HT-29 (cell line): ENCODE data around the gene ANXA2R. TPM values are rescaled to one million over a fixed set of nuclear protein-coding genes. Genes with fewer than 3 reads are reported as not detected.
A peak's percentile ranks its signal among the peaks of the same experiment; 100 is the strongest.

ENCODE experiments used
- DNase-seq: peaks from one replicate; pipeline ENCODE4 v3.0.0-alpha.2; 2015; ENCODE audit warnings: low spot score
- total RNA-seq: library from RNA; depleted of rRNA; stranded (reverse); fragments of >200 nt; shearing (Covaris generic); gene quantifications from 2 replicates; pipeline ENCODE4 v1.2.3, GENCODE V29; 2014; rRNA removed

Gene ANXA2R
- total RNA-seq, 1 experiment from 2014 or later = 21.1 TPM

DNA sequence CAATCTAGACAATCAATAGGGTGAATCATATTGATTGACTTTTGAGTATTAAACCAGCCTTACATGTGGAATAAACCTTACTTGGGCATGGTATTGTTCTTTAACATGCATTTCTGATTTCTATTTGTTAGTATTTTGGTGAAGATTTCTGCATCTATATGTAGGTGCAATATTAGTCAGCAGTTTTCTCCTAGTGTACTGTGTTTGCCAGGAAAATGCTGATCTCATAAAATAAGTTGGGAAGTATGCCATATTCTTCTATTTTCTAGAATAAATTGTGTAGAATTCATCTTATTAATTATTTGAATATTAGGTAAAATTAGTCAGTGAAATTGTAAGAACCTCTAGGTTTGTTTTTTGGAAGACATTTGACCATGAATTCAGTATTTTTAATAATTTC is 38.4 kb downstream of the ANXA2R start:
- no peak for DNase-seq

GRCh38 chr5:43000914-43001313 is 39.2 kb downstream of the ANXA2R start:
- no peak for DNase-seq

DNA sequence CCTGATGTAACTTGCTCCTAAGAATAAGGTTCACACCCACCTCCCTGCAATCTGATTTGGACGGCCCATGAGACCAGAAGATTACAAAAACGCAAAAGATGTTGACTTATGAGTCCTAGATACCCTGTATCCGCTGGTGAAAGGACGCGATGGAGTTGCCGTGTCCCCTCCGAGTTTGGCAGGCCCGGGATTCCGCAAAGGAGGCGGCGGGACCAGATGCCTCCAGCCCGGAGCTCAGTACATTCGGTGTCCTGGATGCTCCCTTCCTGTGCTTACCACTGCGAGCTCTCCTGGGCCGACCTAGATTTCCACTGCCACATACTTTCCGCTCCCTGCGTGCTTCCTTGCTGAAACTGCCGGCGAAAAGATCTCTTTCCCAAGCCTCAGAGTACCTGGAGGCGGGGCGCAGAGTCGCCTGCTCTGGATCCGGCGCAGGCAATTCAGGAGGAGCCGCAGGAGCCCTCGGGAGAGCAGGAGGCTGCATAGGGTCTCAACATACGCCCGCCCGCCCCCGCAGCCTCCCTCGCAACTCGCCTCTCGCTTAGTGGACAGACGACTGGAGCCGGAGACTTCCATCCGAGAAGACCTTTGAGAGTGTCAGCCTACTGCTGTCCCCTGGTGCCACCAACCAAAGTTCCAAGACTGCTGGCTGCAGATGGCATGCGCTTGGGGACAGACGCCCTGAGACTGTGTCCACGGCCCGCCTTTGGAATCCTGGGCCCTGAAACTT is 39.8 kb downstream of the ANXA2R start:
- peak; percentile 91 for DNase-seq

DNA sequence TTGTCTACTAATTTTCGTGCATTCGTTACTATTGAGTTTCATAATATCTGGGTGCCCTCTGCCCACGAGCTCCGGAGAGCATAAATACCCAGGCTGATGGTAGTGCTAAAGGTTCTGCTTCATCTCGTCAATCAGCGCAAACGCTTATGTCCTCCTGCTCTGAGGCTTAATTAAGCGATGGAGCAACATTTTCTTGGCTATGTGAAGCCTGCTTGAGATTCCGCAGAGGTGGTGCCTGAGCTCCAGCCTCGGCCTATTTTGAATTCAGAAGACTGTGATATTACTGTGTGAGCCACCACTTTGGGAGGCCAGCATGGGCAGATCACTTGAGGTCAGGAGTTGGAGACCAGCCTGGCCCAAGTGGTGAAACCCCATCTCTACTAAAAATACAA is 44.8 kb downstream of the ANXA2R start:
- DNase-seq = no peak

- DNase-seq = peak; percentile 91
Measured at GRCh38 chr5:42994555-42995359, 45.4 kb downstream of the ANXA2R start.

- no peak for DNase-seq
Measured at GRCh38 chr5:42994246-42994554, 45.9 kb downstream of the ANXA2R start.

DNA sequence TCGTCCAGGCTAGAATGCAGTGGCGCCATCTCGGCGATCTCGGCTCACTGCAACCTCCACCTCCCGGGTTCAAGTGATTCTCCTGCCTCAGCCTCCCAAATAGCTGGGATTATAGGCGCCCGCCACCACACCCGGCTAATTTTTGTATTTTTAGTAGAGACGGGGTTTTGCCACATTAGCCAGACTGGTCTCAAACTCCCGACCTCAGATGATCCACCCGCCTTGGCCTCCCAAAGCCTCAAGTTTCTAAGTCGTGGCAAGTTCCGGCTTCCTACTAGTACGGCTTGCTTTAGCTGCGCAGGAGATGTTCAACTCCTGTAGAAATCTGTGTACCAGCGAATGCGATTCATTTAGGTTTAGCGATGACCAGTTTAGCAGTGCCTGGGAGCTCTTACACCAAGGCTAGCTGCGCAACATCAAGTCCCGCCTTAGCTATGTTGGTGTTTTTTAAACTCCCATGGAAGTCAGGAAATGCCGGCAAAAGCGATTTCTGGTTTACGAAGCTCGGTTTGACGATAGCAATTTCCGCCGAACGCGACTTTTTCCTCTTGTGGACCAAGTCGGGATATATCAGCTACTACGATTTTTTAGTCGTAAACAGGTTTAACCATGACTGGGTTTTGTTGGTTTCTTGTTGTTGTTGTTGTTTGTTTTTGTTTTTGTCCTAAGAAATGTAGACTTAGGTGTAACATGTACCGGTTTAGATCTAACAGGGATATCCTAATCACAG is 46.4 kb downstream of the ANXA2R start:
- DNase-seq = no peak

- peak; percentile 98 for DNase-seq
Measured at GRCh38 chr5:42992088-42992879, 47.8 kb downstream of the ANXA2R start.

DNA sequence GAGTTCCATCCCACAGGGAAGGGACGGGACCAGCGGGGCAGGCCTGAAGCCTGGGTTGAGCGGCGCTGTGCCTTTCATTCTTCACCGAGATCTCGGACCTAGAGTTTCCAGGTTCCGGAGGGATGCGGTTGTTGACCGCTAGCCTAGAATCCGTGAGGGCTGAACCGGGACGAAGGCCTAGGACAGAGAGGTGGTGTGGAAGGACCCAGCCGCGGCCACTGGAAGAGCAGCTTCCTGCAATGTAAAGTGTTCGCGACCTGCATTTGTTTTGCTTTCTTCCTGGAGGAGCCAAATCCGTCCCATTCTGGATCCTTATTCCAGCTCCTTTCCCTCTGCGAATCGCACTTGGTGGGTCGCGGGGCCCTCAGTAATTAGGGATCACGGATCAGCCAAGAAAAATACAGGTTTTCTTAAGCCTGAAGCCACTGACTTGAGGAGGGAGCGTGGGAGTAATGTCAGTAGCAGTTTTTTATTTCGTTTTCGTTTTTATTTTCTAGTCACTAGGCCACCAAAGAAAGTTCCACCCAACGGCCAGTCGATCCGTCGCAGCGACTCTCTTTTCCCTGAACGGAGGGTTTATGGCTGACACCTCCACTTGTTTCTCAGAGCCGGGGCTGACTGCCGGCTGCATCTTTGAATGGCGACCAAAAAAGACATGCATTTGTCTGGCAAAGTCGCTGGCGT is 48.6 kb downstream of the ANXA2R start:
- DNase-seq = peak; percentile 73

DNA sequence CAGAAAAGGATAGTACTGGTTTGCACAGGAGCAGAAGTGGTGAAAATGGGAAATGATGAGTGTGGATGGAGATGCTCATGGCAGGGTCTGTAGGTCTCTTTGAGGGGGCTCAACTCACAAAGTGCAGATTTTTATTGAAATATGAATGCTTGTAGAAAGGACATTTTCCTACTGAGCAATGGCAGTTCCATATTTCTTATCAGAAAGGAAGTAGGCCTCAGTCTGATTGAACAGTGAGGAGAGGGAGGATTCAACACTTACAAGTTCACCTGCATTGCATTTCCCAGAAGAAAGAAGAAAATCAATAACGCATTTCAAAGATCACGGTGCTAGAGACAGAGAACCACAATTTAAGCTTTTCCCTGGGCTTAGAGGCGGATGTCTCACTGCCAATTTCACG is 49.2 kb downstream of the ANXA2R start:
- DNase-seq = no peak

Other genes with a start within 250 kb of the ANXA2R start
- 0.16 and 0.18 TPM in 2 replicates for gene SELENOP, start 228.4 kb downstream of the ANXA2R start, total RNA-seq
- 31.8 and 35.5 TPM in 2 replicates for gene ZNF131, start 80.6 kb upstream of the ANXA2R start, total RNA-seq
- not detected in 2 replicates for gene NIM1K, start 151.9 kb upstream of the ANXA2R start, total RNA-seq